HCT116 (cell line): ENCODE measurements around the gene GAS2.

Experiments used
- EZH2 ChIP-seq: fragments of 200-600 bp; sonication (generic); IDR thresholded peaks from 2 replicates; pipeline ENCODE4 v1.6.1; 2017; ENCODE audit warnings: antibody characterized with exemption, mixed run types
- POLR2AphosphoS5 ChIP-seq: IDR thresholded peaks from 2 replicates; pipeline ENCODE4 v1.6.1; 2011; ENCODE audit warnings: mild to moderate bottlenecking, low read depth, low read length, moderate library complexity
- TF ChIP-seq, protein P1 (sequence below), 3 experiments: fragments of 200-600 bp in 1 of 3; sonication (generic) in 1 of 3; IDR thresholded peaks in 2 of 3; conservative IDR thresholded peaks in 1 of 3; 2 replicates each; pipeline ENCODE4 v1.5.1; 2012 to 2017; ENCODE audit warnings: low read depth in 2 of 3, low read length in 2 of 3, antibody characterized with exemption in 1 of 3, borderline replicate concordance in 1 of 3, control low read depth in 1 of 3, mild to moderate bottlenecking in 1 of 3, mixed read lengths in 1 of 3, mixed run types in 1 of 3, moderate library complexity in 1 of 3; ENCODE audit not compliant: insufficient read depth in 1 of 3

DNA sequence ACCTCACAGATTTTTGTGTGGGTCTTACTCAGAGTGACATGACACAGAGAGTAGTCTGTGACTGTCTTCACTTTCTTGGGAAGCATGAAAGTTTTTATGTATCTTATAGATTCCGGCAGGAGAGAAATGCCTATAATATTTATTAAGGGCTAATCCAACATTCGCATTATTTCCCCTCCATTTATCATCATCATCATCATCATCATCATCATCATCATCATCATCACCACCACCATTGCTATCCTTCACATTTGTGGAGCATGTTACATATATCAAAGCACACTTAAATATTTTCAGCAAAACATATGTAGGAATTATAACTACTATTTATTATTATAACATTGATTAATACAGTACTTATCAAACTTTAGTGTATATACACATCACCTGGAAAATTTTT, 66.2 kb downstream of the GAS2 start:
- TF ChIP-seq EZH2 (no peak), POLR2AphosphoS5 (no peak)
- TF ChIP-seq, protein P1, sequence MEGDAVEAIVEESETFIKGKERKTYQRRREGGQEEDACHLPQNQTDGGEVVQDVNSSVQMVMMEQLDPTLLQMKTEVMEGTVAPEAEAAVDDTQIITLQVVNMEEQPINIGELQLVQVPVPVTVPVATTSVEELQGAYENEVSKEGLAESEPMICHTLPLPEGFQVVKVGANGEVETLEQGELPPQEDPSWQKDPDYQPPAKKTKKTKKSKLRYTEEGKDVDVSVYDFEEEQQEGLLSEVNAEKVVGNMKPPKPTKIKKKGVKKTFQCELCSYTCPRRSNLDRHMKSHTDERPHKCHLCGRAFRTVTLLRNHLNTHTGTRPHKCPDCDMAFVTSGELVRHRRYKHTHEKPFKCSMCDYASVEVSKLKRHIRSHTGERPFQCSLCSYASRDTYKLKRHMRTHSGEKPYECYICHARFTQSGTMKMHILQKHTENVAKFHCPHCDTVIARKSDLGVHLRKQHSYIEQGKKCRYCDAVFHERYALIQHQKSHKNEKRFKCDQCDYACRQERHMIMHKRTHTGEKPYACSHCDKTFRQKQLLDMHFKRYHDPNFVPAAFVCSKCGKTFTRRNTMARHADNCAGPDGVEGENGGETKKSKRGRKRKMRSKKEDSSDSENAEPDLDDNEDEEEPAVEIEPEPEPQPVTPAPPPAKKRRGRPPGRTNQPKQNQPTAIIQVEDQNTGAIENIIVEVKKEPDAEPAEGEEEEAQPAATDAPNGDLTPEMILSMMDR (IDR thresholded peaks at IDR 0.05 in 2 of 3, conservative IDR thresholded peaks at IDR 0.05 in 1 of 3; ENCODE audit: borderline replicate concordance in 1 of 3, insufficient read depth in 1 of 3, low read depth in 2 of 3, low read length in 2 of 3), result no peak
